HG03469 (cell line): ENCODE measurements around the gene NVL.
A peak's percentile ranks its signal among the peaks of the same experiment; 100 is the strongest.
"Not testable (repeated sequence)": the region's sequence is repeated elsewhere in the genome, so short reads cannot be mapped to it uniquely, and the experiment has no call there.

Source experiments
- ATAC-seq: cut with Tn5 transposase; IDR thresholded peaks from one replicate; pipeline ENCODE4 v1.9.1; 2021; ENCODE audit warnings: mild to moderate bottlenecking, moderate library complexity, moderate number of reproducible peaks; ENCODE audit not compliant: unreplicated experiment

Gene NVL

DNA sequence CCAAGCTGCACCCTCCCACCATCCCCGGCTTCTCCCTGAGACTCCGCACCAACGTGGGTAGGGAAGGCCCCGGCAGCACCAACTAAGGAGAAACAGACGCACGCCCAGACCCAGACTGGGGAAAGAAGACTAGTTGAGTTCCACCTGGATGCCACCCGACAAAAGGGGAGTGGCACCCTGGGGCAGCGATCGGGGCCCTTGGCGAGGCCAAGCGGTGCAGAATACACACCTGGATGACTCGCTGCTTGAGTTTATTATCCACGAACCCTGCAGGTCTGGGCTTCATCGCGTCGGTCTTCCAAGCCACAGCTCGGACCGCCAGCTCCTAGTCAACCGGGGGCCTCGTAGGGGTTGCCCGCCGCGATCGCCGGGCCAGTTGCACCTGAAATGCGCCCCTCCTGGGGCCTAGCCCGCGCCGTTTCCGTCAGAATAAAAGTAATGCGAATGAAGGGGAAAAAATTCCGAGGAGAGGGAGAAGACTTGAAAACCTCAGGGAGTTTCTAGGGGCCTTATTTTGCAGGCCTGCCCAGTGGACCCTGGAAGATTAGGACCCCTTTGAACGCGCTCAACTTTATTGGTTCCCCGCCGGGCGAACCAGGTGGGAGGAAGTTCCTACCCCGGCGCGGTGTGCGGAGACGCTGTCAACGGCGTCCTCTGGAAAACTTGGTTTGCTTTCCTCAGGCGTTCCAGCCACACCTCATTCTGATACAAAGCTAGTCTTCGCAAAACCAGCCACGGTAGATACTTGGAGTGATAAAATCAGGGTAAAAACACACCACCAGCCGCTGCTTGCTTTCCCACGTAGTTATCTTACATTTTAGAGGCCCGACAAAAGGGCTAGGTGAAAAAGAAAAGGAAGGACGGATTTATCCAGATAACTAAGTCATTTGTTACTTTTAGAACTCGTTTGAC is at the start of gene NVL:
NVL (minus strand) TSS at position 331 of the 912 bp plus-strand sequence; CDS start at position 286, 45 bp downstream.
- ATAC-seq: peak; percentile 72

DNA sequence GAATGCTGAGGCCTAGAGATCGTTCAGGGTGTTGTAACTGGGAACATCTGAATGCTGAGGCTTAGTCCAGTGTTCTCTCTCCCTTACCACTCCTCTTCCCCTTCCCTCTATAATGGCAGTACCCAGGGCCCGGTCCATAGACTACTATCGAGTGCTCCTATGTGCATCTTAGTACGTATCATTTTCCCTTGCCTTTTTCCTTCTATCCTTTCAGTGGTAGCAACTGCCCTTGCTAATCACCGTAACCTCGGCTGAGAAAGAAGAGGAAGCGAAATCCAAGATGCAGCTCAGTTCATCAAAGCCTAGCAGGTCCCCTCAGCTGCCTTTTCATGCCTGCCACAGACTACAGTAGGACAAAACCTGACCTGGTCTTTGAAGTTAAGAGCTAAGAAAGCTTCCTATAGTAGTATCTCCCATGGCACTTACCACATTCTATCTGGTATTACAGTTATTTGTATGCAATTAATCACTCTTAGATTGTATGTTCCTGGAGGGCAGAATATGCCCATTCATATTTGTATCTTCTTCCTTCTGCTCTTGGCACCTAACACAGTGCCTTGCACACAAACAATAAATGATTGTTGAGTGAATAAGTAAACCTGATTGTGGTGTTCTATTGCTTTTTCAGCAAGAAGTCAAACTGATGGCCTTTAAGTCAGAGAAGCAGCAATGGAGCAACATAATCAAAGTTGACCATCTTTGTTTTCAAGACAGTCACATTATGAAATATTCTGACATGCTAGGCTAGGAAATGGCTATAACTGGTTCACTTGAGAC is 49.1 kb upstream of the NVL start:
- no peak for ATAC-seq

DNA sequence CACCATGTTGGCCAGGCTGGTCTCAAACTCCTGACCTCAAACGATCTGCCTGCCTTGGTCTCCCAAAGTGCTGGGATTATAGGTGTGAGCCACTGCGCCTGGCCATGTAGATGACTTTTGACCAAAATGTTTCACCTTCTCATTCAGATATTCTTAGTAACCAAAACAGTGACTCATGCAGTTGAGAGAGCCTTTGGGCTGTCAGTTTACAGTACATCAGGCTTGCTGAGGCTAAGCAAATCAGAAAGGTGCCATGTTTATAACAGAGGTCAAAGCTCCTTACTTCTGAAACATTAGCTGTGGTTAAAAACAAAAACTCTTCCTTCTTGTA is 47.7 kb upstream of the NVL start:
- ATAC-seq: peak; percentile 40

DNA sequence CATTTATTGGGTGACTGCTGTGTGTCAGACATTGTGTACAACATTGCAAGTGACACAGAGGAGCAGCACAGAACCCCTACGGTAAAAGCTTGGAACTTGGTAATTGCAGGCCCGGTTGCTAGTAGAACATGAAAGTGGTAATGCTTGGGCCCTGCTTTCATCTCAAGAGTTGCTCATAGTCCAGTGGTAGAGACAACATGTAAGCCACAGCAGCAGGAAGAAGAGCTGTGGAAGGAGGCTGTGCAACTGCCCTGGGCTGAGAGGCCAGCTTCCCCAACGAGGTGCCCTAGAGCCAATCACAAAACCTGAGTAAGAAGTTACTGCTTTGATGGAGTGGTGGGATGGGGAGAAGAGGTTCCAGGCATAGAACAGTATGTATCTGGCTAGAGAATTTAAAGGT is 45.1 kb upstream of the NVL start:
- ATAC-seq: no peak

DNA sequence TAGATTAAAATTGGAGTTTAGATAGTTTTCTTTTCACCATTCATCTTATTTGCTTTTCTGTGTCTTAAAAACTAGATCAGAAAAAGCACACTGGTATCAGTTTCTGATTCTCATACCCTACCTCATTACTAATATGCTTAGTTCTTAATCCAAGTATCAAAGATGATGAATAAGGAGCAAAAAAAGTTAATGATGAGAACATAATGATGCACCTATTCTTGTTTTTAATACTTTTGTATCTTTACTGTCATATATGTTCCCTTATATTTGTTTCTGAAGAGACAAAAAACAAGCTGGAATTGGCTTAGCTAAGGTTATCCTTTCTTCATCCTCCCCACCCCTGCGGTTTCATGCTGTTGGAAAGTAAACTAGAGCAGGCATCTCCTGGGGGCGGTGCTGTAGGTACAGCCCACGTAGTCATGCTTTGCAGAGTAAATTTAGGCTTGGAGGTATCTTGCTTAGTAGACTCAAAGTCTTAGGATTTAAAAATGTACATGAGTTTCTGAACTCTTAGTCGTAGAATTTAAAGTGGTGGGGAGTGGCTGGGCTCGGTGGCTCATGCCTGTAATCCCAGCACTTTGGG is 43.1 kb upstream of the NVL start:
- ATAC-seq: no peak

DNA sequence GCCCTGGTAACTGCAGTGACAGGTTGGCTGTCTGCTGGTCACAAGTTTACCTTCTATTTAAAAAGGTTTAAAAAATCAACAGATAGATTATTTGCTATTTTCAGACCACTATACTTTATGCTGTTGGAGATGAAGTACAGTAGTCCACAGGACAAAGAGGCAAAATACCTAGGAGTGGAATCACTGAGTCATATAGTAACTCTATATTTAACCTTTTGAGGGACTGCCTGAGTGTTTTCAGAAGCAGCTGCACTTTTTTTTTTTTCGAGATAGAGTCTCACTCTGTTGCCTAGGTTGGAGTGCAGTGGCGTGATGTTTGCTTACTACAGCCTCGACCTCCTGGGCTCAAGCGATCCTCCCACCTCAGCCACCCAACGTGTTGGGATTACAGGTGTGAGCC is 38.4 kb upstream of the NVL start:
- ATAC-seq: peak; percentile 68

DNA sequence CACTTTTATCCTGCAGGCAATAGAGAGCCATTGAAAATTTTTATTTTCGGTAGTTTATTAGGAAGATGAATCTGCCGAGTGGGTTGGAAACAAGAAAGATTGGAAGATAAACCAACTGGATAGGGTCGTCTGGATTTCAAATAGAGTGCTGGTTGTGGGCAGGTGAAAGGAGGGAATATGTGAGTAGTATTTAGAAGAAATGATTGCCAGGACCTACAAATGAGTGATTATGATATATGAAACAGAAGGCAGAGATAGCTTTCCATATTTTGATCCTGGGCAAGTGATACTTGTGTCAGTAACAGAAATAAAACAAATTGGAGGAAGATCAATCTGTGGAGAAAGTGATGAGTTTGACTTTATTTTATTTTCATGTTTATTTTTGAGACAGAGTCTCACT is 29.2 kb upstream of the NVL start:
- ATAC-seq: no peak

DNA sequence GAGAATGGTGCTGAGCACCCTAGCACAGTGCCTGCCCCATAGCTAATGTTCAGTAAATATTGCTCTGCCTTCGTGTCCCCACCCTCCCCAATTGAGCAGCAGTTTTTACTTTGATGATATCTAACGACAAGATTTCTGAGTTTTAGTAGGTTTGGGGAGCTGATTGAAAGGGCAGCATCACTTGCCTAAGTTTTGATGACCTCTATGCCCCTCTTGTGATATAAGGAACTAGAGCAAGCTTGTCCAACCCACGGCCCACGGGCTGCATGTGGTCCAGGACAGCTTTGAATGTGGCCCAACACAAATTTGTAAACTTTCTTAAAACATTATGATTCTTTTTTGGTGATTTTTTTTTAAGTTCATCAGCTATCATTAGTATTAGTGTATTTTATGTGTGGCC is 28.3 kb upstream of the NVL start:
- ATAC-seq: no peak

DNA sequence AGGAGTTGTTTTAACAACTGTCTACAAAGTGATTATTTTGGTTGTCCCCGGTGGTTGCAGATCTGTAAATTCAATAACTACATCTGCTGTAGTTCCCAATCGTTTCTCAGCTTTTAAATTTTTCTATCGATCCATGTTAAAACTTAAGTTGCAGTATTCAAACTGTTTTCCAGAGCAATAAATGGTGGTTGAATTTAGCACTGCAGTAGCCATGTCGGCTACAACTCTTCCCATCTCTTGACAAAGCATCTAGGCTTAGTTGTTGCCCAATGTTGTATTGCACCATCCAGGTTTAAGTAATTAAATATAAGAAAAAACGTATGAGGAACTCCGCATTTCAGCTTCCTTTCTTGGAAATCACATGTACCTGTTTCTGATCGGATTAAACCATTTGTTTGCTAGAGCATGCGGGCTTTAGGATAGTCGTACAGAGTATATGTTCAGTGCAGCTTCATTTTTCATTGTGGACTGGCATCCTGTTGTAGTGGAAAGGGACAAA is 27.7 kb upstream of the NVL start:
- ATAC-seq: no peak

DNA sequence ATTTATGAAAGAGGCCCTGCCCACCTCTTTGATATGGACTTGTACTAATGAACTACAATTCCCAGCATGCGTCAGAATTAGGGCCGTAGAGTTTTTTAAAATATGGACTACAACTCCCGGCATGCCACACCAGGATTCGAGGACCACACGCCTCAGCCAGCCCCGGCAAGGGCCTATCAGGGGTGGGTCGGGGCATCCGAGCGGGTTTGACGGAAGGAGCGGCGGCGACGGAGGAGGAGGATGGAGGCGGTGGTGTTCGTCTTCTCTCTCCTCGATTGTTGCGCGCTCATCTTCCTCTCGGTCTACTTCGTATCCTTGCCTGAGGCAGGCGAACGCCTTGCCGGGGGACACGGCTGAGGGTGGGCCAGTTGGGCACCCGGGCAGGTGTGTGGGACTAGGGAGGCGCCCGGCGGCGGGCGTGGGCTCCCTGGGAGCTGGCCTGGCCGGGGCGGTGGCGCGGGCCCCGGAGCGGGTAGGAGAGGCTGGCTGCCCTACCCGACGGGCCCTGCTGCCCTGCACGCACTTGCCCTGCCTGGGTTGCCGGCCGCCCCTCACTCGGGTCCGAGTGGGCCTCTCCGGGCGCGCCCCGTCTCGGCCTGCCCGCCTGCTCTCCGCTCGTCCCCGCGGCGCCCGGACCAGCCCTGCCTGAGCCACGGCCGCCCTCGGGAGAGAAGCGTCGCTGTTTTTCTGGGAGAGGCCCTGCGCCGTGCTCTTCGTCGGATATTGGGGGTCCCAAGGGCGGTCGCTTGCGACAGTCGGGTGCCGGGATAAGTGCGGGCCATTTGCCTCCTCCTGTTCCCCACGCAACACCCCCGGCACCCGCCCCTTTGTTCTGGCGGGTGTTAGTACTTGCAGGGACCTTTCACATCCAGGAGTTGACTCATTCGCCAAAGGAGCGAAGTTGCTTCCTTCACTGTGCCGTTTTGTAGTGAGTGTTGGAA is 27.0 kb upstream of the NVL start, which contains the start of gene CNIH4:
CNIH4 (plus strand) TSS at position 195 of the 941 bp plus-strand sequence; CDS start at position 241, 46 bp downstream.
- peak; percentile 96 for ATAC-seq

DNA sequence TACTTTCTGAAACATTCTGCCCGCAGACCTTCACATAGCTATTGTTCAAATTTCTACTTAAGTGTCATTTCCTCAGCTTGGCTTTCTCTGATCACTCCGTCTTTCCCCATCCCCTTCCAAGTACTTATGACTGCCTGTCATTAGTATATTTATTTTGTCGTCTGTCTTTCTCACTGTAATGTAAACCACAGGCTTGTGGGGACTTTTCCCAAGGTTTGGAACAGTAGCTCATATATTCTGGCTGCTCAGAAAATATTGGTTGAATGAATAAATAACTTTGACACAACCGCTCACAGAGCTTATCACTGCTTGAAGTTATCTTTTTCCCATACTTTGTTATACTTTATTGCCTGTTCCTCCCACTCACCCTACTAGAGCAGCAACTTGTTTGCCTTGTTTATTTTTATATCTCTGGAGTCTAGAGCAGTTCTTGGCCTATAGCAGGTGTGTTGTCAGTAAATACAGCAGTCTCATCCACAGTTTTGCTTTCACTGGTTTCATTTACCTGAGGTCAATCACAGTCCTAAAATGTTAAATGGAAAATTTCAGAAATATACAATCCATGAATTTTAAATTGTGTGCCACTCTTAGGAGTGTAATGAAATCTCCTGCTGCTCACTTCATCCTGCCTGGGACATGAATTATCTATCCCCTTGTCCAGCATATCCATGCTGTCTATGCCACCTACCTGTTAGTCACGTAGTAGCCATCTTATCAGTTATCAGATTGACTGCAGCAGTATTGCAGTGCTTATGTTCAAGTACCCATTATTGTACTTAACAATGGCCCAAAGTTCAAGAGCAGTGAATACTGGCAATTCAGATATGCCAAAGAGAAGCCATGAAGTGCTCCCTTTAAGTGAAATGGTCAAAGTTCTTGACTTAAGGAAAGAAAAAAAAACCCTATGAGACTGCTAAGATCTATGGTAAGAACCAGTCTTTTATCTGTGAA is 24.3 kb upstream of the NVL start:
- no peak for ATAC-seq

DNA sequence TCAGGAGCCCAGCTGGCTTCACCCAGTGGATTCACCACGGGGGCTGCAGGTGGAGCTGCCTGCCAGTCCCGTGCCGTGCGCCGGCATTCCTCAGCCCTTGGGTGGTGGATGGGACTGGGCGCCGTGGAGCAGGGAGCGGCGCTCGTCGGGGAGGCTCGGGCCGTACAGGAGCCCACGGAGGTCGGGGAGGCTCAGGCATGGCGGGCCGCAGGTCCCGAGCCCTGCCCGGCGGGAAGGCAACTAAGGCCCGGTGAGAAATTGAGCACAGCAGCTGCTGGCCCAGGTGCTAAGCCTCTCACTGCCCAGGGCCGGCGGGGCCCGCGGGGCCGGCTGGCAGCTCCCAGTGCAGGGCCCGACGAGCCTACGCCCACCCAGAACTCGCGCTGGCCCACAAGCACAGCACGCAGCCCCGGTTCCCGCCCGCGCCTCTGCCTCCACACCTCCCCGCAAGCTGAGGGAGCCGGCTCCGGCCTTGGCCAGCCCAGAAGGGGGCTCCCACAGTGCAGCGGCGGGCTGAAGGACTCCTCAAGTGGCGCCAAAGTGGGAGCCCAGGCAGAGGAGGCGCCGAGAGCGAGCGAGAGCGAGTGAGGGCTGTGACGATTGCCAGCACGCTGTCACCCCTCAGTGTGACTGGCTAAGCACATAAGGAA is 22.6 kb upstream of the NVL start:
- not testable (repeated sequence) for ATAC-seq

DNA sequence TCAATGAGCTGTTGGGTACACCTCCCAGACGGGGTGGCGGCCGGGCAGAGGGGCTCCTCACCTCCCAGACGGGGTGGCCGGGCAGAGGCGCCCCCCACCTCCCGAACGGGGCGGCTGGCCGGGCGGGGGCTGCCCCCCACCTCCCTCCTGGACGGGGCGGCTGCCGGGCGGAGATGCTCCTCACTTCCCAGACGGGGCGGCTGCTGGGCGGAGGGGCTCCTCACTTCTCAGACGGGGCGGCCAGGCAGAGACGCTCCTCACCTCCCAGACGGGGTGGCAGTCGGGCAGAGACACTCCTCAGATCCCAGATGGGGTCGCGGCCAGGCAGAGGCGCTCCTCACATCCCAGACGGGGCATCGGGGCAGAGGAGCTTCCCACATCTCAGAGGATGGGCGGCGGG is 19.7 kb upstream of the NVL start:
- not testable (repeated sequence) for ATAC-seq

DNA sequence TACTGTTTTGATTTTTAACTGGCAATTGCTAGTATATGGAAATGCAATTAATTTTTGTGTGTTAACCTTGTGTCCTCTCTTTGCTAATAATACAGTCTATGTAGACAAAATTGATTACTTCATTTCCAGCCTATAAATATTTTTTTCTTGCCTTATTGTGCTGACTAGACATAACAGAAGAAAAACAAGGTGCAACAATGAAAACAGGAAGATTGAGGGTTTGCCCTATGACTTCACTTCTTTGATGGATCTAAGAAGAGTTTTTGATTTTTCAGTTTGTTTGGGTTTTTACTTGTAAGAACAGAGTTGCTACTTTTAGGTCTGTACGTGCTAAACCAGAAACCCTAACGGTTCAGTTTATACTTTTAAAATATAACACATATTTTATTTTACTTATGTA is 18.2 kb upstream of the NVL start:
- no peak for ATAC-seq

DNA sequence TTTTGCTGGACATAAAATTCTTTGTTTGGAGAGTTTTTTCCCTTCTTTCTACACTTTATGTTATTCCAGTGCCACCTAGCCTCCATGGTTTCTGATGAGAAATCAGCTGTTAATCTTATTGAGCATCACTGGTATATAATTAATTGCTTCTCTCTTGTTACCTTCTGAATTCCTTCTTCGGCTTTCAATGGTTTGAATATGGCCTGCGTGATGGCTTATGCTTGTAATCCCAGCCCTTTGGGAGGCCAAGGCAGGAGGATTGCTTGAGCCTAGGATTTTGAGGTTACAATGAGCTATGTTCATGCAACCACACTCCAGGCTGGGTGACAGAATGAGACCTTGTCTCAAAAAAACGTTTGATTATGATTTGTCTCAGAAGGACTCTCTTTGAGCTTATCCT is 13.7 kb upstream of the NVL start:
- no peak for ATAC-seq

DNA sequence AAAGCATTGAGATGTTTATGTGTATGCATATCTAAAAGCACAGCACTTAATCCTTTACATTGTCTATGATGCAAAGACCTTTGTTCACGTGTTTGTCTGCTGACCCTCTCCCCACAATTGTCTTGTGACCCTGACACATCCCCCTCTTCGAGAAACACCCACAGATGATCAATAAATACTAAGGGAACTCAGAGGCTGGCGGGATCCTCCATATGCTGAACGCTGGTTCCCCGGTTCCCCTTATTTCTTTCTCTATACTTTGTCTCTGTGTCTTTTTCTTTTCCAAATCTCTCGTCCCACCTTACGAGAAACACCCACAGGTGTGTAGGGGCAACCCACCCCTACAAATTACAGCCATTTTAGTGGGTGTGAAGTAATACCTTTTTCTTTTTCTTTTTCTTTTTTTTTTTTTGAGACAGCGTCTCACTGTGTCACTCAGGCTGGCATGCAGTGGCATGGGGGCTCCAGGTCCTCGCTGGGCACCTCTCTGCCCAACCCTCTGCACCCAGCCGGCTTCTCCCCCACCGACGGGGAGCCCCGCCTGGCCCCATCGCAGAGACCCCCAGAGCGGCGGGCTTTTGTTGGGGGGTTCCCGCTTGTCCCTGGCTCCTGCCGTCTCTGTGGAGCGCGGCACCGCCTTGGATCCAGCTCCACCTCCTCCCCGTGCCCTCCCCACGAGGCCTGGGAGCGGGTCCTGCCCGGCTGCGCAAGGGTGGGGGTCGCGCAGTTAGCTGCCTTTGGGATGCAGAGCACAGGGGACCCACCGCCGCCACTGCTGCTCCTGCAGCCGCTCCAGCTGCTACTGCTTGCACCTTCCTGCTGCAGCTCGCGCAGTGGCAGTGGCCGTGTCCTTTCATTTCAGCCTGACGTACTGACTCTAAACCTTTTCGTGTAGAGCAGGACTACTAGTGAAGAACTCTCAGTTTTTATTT is 10.7 kb upstream of the NVL start:
- ATAC-seq: not testable (repeated sequence)

DNA sequence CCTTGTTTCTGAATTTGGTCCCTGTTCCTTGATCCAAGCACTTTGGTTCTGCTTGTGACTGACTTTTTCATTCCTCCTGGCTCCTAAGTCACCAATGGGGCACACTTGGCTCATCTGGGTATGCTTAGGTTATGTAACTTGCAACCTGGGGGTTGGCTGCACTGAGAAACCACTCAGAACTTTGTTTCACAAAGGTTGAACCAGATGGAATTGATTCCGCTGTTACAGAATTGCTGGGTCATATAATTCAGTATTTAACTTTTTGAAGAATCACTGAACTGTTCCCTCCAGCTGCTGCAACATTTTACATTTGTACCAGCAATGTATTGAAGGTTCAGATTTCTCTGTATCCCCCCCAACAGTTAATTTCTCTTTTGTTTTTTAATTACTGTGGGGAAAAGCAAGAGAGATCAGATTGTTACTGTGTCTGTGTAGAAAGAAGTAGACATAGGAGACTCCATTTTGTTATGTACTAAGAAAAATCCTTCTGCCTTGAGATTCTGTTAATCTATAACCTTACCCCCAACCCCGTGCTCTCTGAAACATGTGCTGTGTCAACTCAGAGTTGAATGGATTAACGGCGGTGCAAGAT is 9.6 kb upstream of the NVL start:
- no peak for ATAC-seq
